SU-DHL-6 (cell line): ENCODE measurements around the gene ROCK2.
A peak's percentile ranks its signal among the peaks of the same experiment; 100 is the strongest.

Experiments used
- H2AFZ ChIP-seq: fragments of 200-600 bp; sonication (generic); 2 replicates; pipeline ENCODE4 v1.6.1; 2014; ENCODE audit warnings: low read depth, mild to moderate bottlenecking, moderate library complexity, mixed read lengths, antibody characterized with exemption, low read length; ENCODE audit not compliant: severe bottlenecking
- H3F3A ChIP-seq: fragments of 200-600 bp; shearing (Covaris generic); 2 replicates; pipeline ENCODE4 v1.6.0; 2016; ENCODE audit warnings: antibody characterized with exemption, mild to moderate bottlenecking; ENCODE audit not compliant: insufficient read depth
- H3K27ac ChIP-seq: fragments of 200-600 bp; sonication (generic); 2 replicates; pipeline ENCODE4 v1.5.1; 2016; ENCODE audit warnings: low read depth, mild to moderate bottlenecking, low read length, moderate library complexity, mixed read lengths
- H3K27me3 ChIP-seq: fragments of 200-600 bp; sonication (generic), shearing (Covaris generic); 2 replicates; pipeline ENCODE4 v1.6.0; 2014; ENCODE audit warnings: mild to moderate bottlenecking, low read length
- H3K36me3 ChIP-seq: fragments of 200-600 bp; sonication (generic); 2 replicates; pipeline ENCODE4 v1.6.1; 2014; ENCODE audit warnings: mild to moderate bottlenecking, low read length, mixed read lengths
- H3K4me2 ChIP-seq: fragments of 300-600, 200-600 bp; shearing (Covaris generic), sonication (generic); 2 replicates; pipeline ENCODE4 v1.6.0; 2014; ENCODE audit warnings: low read length, low read depth, mild to moderate bottlenecking; ENCODE audit not compliant: poor library complexity, severe bottlenecking
- H3K4me3 ChIP-seq: fragments of 200-600 bp; sonication (generic); 2 replicates; pipeline ENCODE4 v1.5.1; 2014; ENCODE audit warnings: antibody characterized with exemption, low read length, mild to moderate bottlenecking, mixed read lengths; ENCODE audit not compliant: insufficient read depth, poor library complexity, severe bottlenecking
- H3K79me2 ChIP-seq: fragments of 200-600 bp; sonication (generic); 2 replicates; pipeline ENCODE4 v1.6.1; 2014; ENCODE audit warnings: mild to moderate bottlenecking, low read length, moderate library complexity; ENCODE audit not compliant: insufficient read depth
- H3K9ac ChIP-seq: fragments of 200-600 bp; sonication (generic); 2 replicates; pipeline ENCODE4 v1.7.0; 2014; ENCODE audit warnings: mild to moderate bottlenecking, low read length
- H3K9me2 ChIP-seq: fragments of 200-600 bp; sonication (generic); replicated peaks from 2 replicates; pipeline ENCODE4 v1.6.1; 2014; ENCODE audit warnings: low read length; ENCODE audit not compliant: insufficient read depth
- H3K9me3 ChIP-seq: fragments of 200-600 bp; sonication (generic); 2 replicates; pipeline ENCODE4 v1.6.1; 2014; ENCODE audit warnings: low read length, mixed read lengths; ENCODE audit not compliant: insufficient read depth
- H4K20me1 ChIP-seq: fragments of 200-600 bp; sonication (generic); 2 replicates; pipeline ENCODE4 v1.6.1; 2014; ENCODE audit warnings: low read depth, mild to moderate bottlenecking, antibody characterized with exemption, low read length, moderate library complexity, mixed read lengths
- EZH2phosphoT487 ChIP-seq: fragments of 200-600 bp; sonication (generic), shearing (Covaris generic); conservative IDR thresholded peaks from 2 replicates; pipeline ENCODE4 v1.6.1; 2018; ENCODE audit warnings: mild to moderate bottlenecking, antibody characterized with exemption, low read length, moderate library complexity, mixed read lengths
- TF ChIP-seq, protein P1 (sequence below): fragments of 200-600 bp; sonication (generic); IDR thresholded peaks from one replicate; pipeline ENCODE4 v1.5.1; 2017; ENCODE audit warnings: antibody characterized with exemption, mild to moderate bottlenecking, low read length, moderate library complexity; ENCODE audit not compliant: insufficient read depth, poor library complexity, severe bottlenecking

Gene ROCK2

DNA sequence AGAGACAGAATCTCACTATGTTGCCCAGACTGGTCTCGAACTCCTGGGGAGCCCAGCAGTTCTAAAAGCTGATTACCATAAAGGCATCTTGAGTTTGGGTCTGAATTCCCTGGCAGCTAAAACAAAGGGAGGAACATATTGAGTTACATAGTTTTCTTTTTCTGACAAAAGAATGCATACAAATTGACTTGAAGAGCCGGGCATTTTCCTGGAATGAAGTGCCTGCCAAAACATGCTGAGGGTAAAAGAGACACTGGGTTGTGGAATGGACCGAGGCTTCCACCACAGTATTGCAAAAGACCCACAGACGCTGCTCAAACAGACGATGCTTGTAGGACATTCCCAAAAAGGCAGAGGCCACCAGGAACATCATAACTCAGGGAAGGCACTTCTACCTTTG, 35.1 kb upstream of the ROCK2 start:
- Histone ChIP-seq H3F3A (no peaks in the 10 kb centered on the region), H2AFZ (no peak overlapping the region), H3K9me3 (no peaks in the 10 kb centered on the region), H4K20me1 (no peaks in the 10 kb centered on the region), H3K9me2 (no peaks in the 10 kb centered on the region), H3K9ac (no peak overlapping the region), H3K4me3 (no peak overlapping the region), H3K27ac (no peak overlapping the region), H3K27me3 (no peaks in the 10 kb centered on the region), H3K36me3 (no peaks in the 10 kb centered on the region), H3K79me2 (no peaks in the 10 kb centered on the region), H3K4me2 (no peak overlapping the region)
- TF ChIP-seq, protein P1, sequence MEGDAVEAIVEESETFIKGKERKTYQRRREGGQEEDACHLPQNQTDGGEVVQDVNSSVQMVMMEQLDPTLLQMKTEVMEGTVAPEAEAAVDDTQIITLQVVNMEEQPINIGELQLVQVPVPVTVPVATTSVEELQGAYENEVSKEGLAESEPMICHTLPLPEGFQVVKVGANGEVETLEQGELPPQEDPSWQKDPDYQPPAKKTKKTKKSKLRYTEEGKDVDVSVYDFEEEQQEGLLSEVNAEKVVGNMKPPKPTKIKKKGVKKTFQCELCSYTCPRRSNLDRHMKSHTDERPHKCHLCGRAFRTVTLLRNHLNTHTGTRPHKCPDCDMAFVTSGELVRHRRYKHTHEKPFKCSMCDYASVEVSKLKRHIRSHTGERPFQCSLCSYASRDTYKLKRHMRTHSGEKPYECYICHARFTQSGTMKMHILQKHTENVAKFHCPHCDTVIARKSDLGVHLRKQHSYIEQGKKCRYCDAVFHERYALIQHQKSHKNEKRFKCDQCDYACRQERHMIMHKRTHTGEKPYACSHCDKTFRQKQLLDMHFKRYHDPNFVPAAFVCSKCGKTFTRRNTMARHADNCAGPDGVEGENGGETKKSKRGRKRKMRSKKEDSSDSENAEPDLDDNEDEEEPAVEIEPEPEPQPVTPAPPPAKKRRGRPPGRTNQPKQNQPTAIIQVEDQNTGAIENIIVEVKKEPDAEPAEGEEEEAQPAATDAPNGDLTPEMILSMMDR = no peak
- no peak for TF ChIP-seq EZH2phosphoT487

DNA sequence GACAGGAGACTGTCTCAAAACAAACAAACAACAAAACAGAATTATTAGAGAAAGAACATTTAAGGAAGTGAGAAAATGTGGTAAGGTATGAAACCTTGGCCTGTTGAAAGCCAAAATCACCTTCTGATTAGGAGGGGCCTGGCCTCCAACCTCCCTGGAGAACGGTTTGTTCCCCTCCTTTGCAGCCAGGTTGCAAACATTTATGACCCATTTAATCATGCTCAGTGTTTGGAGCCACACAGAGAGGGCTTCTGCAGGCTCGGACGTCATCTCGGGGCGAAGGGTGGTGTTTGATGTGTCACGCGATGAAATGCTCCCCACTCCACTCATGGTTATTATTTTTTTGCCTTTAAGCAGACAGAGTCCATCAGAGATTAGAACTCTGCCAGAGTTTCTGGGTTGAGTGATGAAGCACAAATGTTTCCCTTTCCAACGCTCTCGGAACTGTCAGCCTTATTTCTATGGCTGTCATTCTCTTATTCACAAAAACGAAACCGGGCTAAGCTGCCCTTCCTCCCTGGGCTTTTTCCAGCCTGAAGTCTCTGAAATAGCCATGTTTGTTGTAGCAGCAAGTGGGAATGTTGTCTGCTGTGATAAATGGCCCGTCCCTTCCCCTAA, 33.6 kb upstream of the ROCK2 start:
- Histone ChIP-seq H3K79me2 (no peaks in the 10 kb centered on the region), H3K4me3 (no peak overlapping the region), H3K27ac (no peak overlapping the region), H3K36me3 (no peaks in the 10 kb centered on the region), H3K4me2 (peak overlapping the region; percentile 18), H3K27me3 (no peaks in the 10 kb centered on the region), H4K20me1 (no peaks in the 10 kb centered on the region), H3K9ac (no peak overlapping the region), H3F3A (no peaks in the 10 kb centered on the region), H3K9me2 (no peaks in the 10 kb centered on the region), H2AFZ (no peak overlapping the region), H3K9me3 (no peaks in the 10 kb centered on the region)
- TF ChIP-seq, protein P1 = no peak
- TF ChIP-seq EZH2phosphoT487 = no peak

DNA sequence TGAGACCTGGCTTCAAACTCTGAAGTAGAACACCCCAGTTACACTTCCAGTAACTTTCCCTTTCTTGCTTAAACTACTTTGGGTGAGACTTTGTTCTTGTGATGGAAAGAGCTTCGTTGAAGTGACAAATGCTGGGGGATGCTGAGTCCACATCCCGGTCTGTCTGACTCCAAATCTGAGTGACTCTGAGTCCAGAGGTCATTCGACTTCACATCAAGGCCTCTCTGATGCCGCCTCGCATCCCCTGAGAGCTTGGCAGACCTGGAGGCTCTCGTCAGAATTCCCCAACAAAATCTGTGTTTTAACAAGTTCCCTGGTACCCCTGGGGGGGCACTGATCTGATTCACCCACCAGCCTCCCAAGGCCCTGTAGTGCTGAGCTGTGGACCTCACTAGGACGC, 31.6 kb upstream of the ROCK2 start:
- Histone ChIP-seq H3K9me2 (no peaks in the 10 kb centered on the region), H3K4me2 (no peak overlapping the region), H3F3A (no peaks in the 10 kb centered on the region), H3K4me3 (no peak overlapping the region), H3K27ac (no peak overlapping the region), H2AFZ (no peak overlapping the region), H3K27me3 (no peaks in the 10 kb centered on the region), H3K79me2 (no peaks in the 10 kb centered on the region), H4K20me1 (no peaks in the 10 kb centered on the region), H3K9ac (no peak overlapping the region), H3K36me3 (no peaks in the 10 kb centered on the region), H3K9me3 (no peaks in the 10 kb centered on the region)
- TF ChIP-seq, protein P1 = no peak
- no peak for TF ChIP-seq EZH2phosphoT487
